MCF 10A (cell line): ENCODE results near the gene RBFOX2. TPM values are rescaled to one million over a fixed set of nuclear protein-coding genes. Genes with fewer than 3 reads are reported as not detected.
A peak's percentile ranks its signal among the peaks of the same experiment; 100 is the strongest.
"Not testable (repeated sequence)": the region's sequence is repeated elsewhere in the genome, so short reads cannot be mapped to it uniquely, and the experiment has no call there.

Experiments used
- BruUV-seq: library from RNA; stranded (reverse); fragments of 400-500 nt; replicated peaks from 2 replicates; lab custom pipeline; 2021; lab: Mats Ljungman, UMichigan
- CTCF ChIA-PET: fragments of 300-600 bp; sonication (Branson Sonifier 250); formaldehyde crosslinking; extraction: SDS; loops from one replicate; lab custom pipeline; 2021; ENCODE audit warnings: antibody characterized with exemption, inconsistent platforms; lab: Yijun Ruan, JAX
- POLR2A ChIA-PET: fragments of 300-600, 350-650 bp; sonication (Branson Sonifier 250); formaldehyde crosslinking; extraction: SDS; loops from one replicate; lab custom pipeline; 2020; ENCODE audit warnings: antibody characterized with exemption, inconsistent platforms; lab: Yijun Ruan, JAX
- DNase-seq: peaks from one replicate; pipeline ENCODE4 v3.0.0-alpha.2; 2018; ENCODE audit not compliant: unreplicated experiment
- H3K27ac Mint-ChIP-seq: one replicate; pipeline ENCODE4 v1.8.0; 2022; ENCODE audit warnings: mild to moderate bottlenecking, low read depth, mixed read lengths; ENCODE audit not compliant: unreplicated experiment
- H3K27me3 Mint-ChIP-seq: one replicate; pipeline ENCODE4 v1.8.0; 2022; ENCODE audit warnings: mixed read lengths; ENCODE audit not compliant: insufficient read depth, unreplicated experiment
- H3K36me3 Mint-ChIP-seq: one replicate; pipeline ENCODE4 v1.8.0; 2022; ENCODE audit warnings: mild to moderate bottlenecking, moderate library complexity, mixed read lengths; ENCODE audit not compliant: insufficient read depth, unreplicated experiment
- H3K4me1 Mint-ChIP-seq: one replicate; pipeline ENCODE4 v1.8.0; 2022; ENCODE audit warnings: mixed read lengths; ENCODE audit not compliant: insufficient read depth, unreplicated experiment
- H3K4me3 Mint-ChIP-seq: one replicate; pipeline ENCODE4 v1.8.0; 2022; ENCODE audit warnings: mild to moderate bottlenecking, moderate library complexity, mixed read lengths; ENCODE audit not compliant: unreplicated experiment
- H3K9me3 Mint-ChIP-seq: one replicate; pipeline ENCODE4 v1.8.0; 2022; ENCODE audit warnings: mixed read lengths; ENCODE audit not compliant: unreplicated experiment
- intact Hi-C: fragments of 100-400 bp; cut with micrococcal nuclease; formaldehyde crosslinking; loops from 2 replicates; pipeline ENCODE4 v1.14.1; 2022
- total RNA-seq: library from RNA; stranded (reverse); gene quantifications from 2 replicates; pipeline ENCODE4 v1.2.3, GENCODE V29; 2022
- TF ChIP-seq, protein P1 (sequence below): fragments of 200-600 bp; IDR thresholded peaks from one replicate; pipeline ENCODE4 v1.8.0; 2022; ENCODE audit warnings: antibody characterized with exemption, mild to moderate bottlenecking; ENCODE audit not compliant: unreplicated experiment

The RBFOX2 gene
- total RNA-seq, 1 experiment from 2014 or later, result 89.4 TPM

DNA sequence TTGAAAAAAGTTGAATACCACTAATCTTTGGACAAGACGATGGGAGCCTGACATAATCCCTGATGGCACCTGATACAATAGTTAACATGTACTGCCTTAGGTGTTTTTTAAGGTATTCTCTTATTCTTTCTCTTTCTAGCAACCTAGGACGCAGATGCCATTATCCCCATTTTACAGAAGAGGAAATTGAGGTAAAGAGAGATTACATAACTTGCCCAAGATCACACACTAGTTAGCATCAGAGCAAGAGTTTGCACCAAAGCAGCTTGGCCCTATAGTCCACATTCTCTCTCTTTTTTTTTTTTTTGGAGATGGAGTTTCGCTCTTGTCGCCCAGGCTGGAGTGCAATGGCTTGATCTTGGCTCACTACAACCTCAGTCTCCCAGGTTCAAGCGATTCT lies 35.7 kb upstream of the RBFOX2 start:
- Mint-ChIP-seq H3K27ac (no peak overlapping the region), H3K36me3 (no peaks in the 10 kb centered on the region), H3K4me1 (no peaks in the 10 kb centered on the region), H3K27me3 (no peaks in the 10 kb centered on the region), H3K4me3 (no peak overlapping the region), H3K9me3 (no peaks in the 10 kb centered on the region)
- ChIA-PET POLR2A (interaction anchor here (1.7 to 3.0 kb wide), 2 partner anchors 14 to 36 kb away, joined by 6 to 21 read pairs; partner anchors contain the start of gene RBFOX2), CTCF (interaction anchor here (1.0 to 3.2 kb wide), 23 partner anchors 8 to 713 kb away, joined by 3 to 64 read pairs (median 13); no protein-coding TSS in a partner anchor)
- no TSS peak for BruUV-seq
- no peak for DNase-seq
- TF ChIP-seq, protein P1, sequence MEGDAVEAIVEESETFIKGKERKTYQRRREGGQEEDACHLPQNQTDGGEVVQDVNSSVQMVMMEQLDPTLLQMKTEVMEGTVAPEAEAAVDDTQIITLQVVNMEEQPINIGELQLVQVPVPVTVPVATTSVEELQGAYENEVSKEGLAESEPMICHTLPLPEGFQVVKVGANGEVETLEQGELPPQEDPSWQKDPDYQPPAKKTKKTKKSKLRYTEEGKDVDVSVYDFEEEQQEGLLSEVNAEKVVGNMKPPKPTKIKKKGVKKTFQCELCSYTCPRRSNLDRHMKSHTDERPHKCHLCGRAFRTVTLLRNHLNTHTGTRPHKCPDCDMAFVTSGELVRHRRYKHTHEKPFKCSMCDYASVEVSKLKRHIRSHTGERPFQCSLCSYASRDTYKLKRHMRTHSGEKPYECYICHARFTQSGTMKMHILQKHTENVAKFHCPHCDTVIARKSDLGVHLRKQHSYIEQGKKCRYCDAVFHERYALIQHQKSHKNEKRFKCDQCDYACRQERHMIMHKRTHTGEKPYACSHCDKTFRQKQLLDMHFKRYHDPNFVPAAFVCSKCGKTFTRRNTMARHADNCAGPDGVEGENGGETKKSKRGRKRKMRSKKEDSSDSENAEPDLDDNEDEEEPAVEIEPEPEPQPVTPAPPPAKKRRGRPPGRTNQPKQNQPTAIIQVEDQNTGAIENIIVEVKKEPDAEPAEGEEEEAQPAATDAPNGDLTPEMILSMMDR, result no peak
- intact Hi-C loops, result no loop called here

DNA sequence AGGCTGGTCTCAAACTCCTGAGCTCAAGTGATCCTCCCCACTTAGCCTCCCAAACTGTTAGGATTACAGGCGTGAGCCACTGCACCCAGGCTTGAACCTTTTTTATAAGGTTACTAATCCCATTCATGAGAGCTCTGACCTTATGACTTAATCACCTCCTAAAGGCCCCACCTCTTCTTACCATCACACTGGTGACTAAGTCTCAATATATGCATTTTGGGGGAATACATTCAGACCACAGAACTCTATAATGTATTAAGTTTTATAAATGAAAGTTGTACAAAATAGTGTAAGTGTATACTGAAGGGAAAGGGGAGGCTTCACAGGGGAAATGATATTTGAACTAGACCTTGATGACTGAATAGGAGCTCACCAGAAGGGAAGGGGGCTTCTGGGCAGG lies 28.4 kb upstream of the RBFOX2 start:
- Mint-ChIP-seq H3K27ac (no peak overlapping the region), H3K4me3 (no peak overlapping the region), H3K36me3 (no peaks in the 10 kb centered on the region), H3K4me1 (peaks cover 15% of the 10 kb centered on the region), H3K9me3 (no peaks in the 10 kb centered on the region), H3K27me3 (no peaks in the 10 kb centered on the region)
- intact Hi-C loops, result no loop called here
- no TSS peak for BruUV-seq
- TF ChIP-seq, protein P1, result no peak
- peak; percentile 15 for DNase-seq
- CTCF ChIA-PET, result interaction anchor here (0.8 to 4.9 kb wide), 3 partner anchors 8 to 429 kb away, joined by 3 to 55 read pairs (median 6); no protein-coding TSS in a partner anchor
- POLR2A ChIA-PET, result interaction anchor here (0.7 to 1.6 kb wide), 2 partner anchors 25 to 151 kb away, joined by 3 read pairs; no protein-coding TSS in a partner anchor

DNA sequence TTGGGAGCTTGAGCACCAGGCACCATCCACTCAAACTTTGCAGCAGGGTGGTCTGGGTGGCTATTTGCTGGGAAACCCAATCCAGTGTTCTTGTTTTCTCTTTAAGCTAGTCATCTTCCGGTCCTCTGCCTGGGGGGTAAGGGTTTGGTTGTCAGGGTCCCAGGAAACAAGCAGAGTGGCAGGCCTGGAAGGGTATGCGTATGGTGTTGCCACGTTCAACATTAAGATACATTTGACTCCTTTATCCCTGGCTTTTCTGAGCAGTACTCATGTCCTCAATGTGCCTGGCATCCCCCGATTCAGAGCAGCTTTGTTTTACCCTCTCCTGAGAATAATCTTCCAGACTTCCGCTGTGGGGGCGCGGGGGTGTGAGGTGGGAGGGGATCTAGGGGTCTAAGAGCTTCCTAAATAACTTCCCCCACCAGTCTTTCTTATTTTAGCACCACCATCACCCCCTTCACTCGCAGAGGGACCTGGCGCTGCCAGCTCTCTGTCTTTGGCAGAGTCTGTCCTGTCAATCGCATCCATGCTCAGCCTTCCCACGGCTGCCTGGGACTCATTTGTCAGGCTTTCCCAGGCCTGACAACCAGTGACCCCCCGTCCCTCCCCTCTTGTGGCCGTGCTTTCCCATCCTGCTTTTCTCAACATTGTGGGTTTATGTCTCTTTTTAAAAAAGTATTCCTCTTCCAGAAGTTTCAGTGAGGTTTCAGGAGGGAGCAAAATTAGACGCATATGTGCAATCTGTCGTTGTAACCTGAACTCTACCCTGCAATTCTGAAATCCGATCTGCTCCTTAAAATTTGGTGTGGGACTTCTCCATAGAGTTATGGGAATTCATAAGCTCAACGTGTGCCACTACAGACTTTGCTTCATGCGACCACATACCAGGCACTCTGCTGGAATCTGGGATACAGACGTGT lies 27.0 kb upstream of the RBFOX2 start:
- POLR2A ChIA-PET, result interaction anchor here (1.2 kb wide), 1 partner anchor 27 kb away, joined by 3 read pairs; the partner anchor contains the start of gene RBFOX2

DNA sequence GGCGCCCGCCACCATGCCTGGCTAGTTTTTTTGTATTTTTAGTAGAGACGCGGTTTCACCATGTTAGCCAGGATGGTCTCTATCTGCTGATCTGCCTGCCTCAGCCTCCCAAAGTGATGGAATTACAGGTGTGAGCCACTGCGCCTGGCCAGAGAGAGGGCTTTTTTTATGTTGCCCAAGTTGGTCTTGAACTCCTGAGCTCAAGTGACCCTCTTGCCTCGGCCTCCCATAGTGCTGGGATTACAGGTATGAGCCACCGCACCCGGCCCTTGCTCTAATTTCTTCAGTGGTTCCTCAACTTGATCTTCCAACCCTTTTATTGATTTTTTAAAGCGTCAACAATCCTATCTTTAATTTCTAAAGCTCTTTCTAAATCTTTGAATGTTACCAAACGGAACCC lies 25.8 kb upstream of the RBFOX2 start:
- POLR2A ChIA-PET, result interaction anchor here (1.2 kb wide), 1 partner anchor 26 kb away, joined by 3 read pairs; the partner anchor contains the start of gene RBFOX2
- CTCF ChIA-PET, result interaction anchor here (1.1 to 4.9 kb wide), 2 partner anchors 9 to 11 kb away, joined by 3 to 55 read pairs; no protein-coding TSS in a partner anchor
- BruUV-seq, H3K36me3 Mint-ChIP-seq, intact Hi-C loops, DNase-seq, H3K4me3 Mint-ChIP-seq, H3K27me3 Mint-ChIP-seq, H3K27ac Mint-ChIP-seq, H3K9me3 Mint-ChIP-seq: not testable (repeated sequence)
- peaks cover 15% of the 10 kb centered on the region for H3K4me1 Mint-ChIP-seq

More for the DNA sequence above, 27.0 kb upstream of the RBFOX2 start:
- intact Hi-C loops, result no loop called here
- Mint-ChIP-seq H3K9me3 (no peaks in the 10 kb centered on the region), H3K36me3 (no peaks in the 10 kb centered on the region), H3K27ac (no peak overlapping the region), H3K4me1 (peaks cover 15% of the 10 kb centered on the region), H3K4me3 (no peak overlapping the region), H3K27me3 (no peaks in the 10 kb centered on the region)
- TF ChIP-seq, protein P1, result no peak
- no peak for DNase-seq
- no TSS peak for BruUV-seq
- CTCF ChIA-PET, result interaction anchor here (0.5 to 4.9 kb wide), 6 partner anchors 8 to 69 kb away, joined by 3 to 55 read pairs (median 4); no protein-coding TSS in a partner anchor
